Spleen (tissue), 11 donors: ENCODE measurements around the gene EPN2. TPM values are rescaled to one million over a fixed set of nuclear protein-coding genes. Genes with fewer than 3 reads are reported as not detected.

Source experiments
- DNase-seq: peaks from one replicate; pipeline ENCODE4 v3.0.0-alpha.2; 2020
- H3K27ac ChIP-seq, 8 donors: fragments of 200-600 bp; sonication (generic) in 7 of 8; 1 replicate in 4 of 8; 2 replicates in 4 of 8; pipeline versions ENCODE4 v1.5.0 to v1.8.0; 2016 to 2021; ENCODE audit warnings: inconsistent platforms in 4 of 8, mild to moderate bottlenecking in 4 of 8, moderate library complexity in 1 of 8
- H3K27me3 ChIP-seq, 7 donors: fragments of 200-600 bp; sonication (generic) in 6 of 7; replicated peaks in 1 of 7; 1 replicate in 4 of 7; 2 replicates in 3 of 7; pipeline versions ENCODE4 v1.5.0 to v1.8.0; 2016 to 2021; ENCODE audit warnings: inconsistent platforms in 3 of 7, mild to moderate bottlenecking in 1 of 7
- H3K36me3 ChIP-seq, 6 donors: fragments of 200-600 bp; sonication (generic) in 5 of 6; 1 replicate in 4 of 6; 2 replicates in 2 of 6; pipeline versions ENCODE4 v1.5.0 to v1.8.0; 2016 to 2021; ENCODE audit warnings: inconsistent platforms in 2 of 6
- H3K4me1 ChIP-seq, 6 donors: fragments of 200-600 bp; sonication (generic) in 5 of 6; 1 replicate in 3 of 6; 2 replicates in 3 of 6; pipeline versions ENCODE4 v1.5.0 to v1.8.0; 2016 to 2021; ENCODE audit warnings: inconsistent platforms in 3 of 6
- H3K4me3 ChIP-seq, 8 donors: fragments of 200-600 bp; sonication (generic) in 7 of 8; 1 replicate in 4 of 8; 2 replicates in 4 of 8; pipeline versions ENCODE4 v1.5.0 to v1.8.0; 2016 to 2021; ENCODE audit warnings: inconsistent platforms in 4 of 8, mild to moderate bottlenecking in 4 of 8, moderate library complexity in 2 of 8
- H3K9me3 ChIP-seq, 8 donors: fragments of 200-600 bp; sonication (generic) in 7 of 8; 1 replicate in 4 of 8; 2 replicates in 4 of 8; pipeline versions ENCODE4 v1.5.0 to v1.8.0; 2016 to 2021; ENCODE audit warnings: inconsistent platforms in 4 of 8
- CTCF ChIP-seq, 11 experiments: fragments of 200-600 bp in 7 of 11; fragments of 450-650 bp in 4 of 11; sonication (generic) in 4 of 11; IDR thresholded peaks in 8 of 11; conservative IDR thresholded peaks in 3 of 11; 1 replicate in 7 of 11; 2 replicates in 4 of 11; pipeline versions ENCODE4 v1.4.0 to v1.8.0; 2016 to 2021; ENCODE audit warnings: antibody characterized with exemption in 11 of 11, inconsistent platforms in 4 of 11, mild to moderate bottlenecking in 1 of 11
- POLR2A ChIP-seq, 3 donors: fragments of 450-650 bp; IDR thresholded peaks; one replicate each; pipeline ENCODE4 v1.5.1; 2017; ENCODE audit warnings: antibody characterized with exemption in 3 of 3, mild to moderate bottlenecking in 1 of 3
- POLR2AphosphoS5 ChIP-seq, 3 donors: sonication (generic); formaldehyde crosslinking; IDR thresholded peaks; one replicate each; pipeline ENCODE4 v1.5.1; 2017; ENCODE audit warnings: antibody characterized with exemption in 3 of 3
- WGBS, 5 donors: extraction: QIAGEN DNeasy Blood & Tissue Kit in 3 of 5; methylation state at CpG; one replicate each; pipeline versions ENCODE4 v1.1.5 to v1.1.7; 2013 to 2018; 5-methylcytosine and 5-hydroxymethylcytosine counted together
- intact Hi-C: fragments of 100-400 bp; cut with DNase I; formaldehyde crosslinking; loops from one replicate; pipeline ENCODE4 v1.15.0; 2023; ENCODE audit warnings: low total_unique reads
- polyA plus RNA-seq, 3 donors: library from polyadenylated mRNA; stranded (reverse); fragments of 200-250 nt; gene quantifications; one replicate each; pipeline ENCODE4 v1.2.1, GENCODE V29; 2013
- total RNA-seq, 7 donors: library from RNA; depleted of rRNA in 3 of 7; stranded (reverse); fragments of >200 nt in 3 of 7; fragmentation: NEBNext Ultra II Directional in 4 of 7; extraction: Animal tissue kit (Norgen Biotek cat#: 25700) in 4 of 7; gene quantifications; one replicate each; pipeline versions ENCODE4 v1.1.0 to v1.2.1, GENCODE V29; 2016 to 2021
- donor health status: healthy with polysubstance abuse.
- donor health status: DM: no; HTN: no; CAD: no; lungs with moderate emphysema.
- donor health status: DM: no; HTN: no; CAD: no.
- donor health status: Bipolar disorder and iron deficiency.
- donor health status: healthy.
- donor health status: DM: no; HTN: no; CAD: no.
- donor health status: DM: yes; HTN: yes; CAD: no.

EPN2 gene
- total and polyA plus RNA-seq, 10 donors, result 5.4 to 59.6 (median 31.5) TPM

- no peak for DNase-seq
- WGBS, 5 donors, result 62 to 75% (median 68%) methylated on average over 7 of the region's 7 CpGs
These were observed 12.5 kb downstream of the EPN2 start for GRCh38 chr17:19249681-19250080.

GRCh38 chr17:19250421-19251173 lies 13.4 kb downstream of the EPN2 start:
- Histone ChIP-seq H3K9me3 (no peaks in the 10 kb centered on the region), H3K4me1 (peaks cover 7 to 35% (median 24%) of the 10 kb centered on the region in 6 donors), H3K27me3 (no peaks in the 10 kb centered on the region), H3K36me3 (no peaks in the 10 kb centered on the region), H3K27ac (peak overlapping the region in 2 of 8 donors; percentile 38 to 64), H3K4me3 (no peak overlapping the region)
- intact Hi-C loops, result no loop called here
- DNase-seq, result peak; percentile 51
- WGBS, 5 donors, result 92 to 99% (median 94%) methylated on average over 4 of the region's 4 CpGs
- TF ChIP-seq CTCF (IDR thresholded peaks at IDR 0.05 in 8 of 11, conservative IDR thresholded peaks at IDR 0.05 in 3 of 11) (no peak), POLR2A (IDR thresholded peaks at IDR 0.05) (no peak), POLR2AphosphoS5 (IDR thresholded peaks at IDR 0.05) (no peak)

More at GRCh38 chr17:19249681-19250080, 12.5 kb downstream of the EPN2 start:
- peak overlapping the region in 5 of 8 donors; percentile 28 to 64 (median 44) for H3K27ac ChIP-seq
- TF ChIP-seq POLR2A (IDR thresholded peaks at IDR 0.05), result no peak
- no peak for TF ChIP-seq CTCF (IDR thresholded peaks at IDR 0.05 in 8 of 11, conservative IDR thresholded peaks at IDR 0.05 in 3 of 11)
- no peak for TF ChIP-seq POLR2AphosphoS5 (IDR thresholded peaks at IDR 0.05)
- intact Hi-C loops, result no loop called here
- H3K4me3 ChIP-seq, result no peak overlapping the region
- H3K9me3 ChIP-seq, result no peaks in the 10 kb centered on the region
- H3K4me1 ChIP-seq, result peaks cover 7 to 35% (median 24%) of the 10 kb centered on the region in 6 donors
- H3K36me3 ChIP-seq, result no peaks in the 10 kb centered on the region
- no peaks in the 10 kb centered on the region for H3K27me3 ChIP-seq

GRCh38 chr17:19253112-19253511 lies 15.9 kb downstream of the EPN2 start:
- H3K9me3 ChIP-seq, result no peaks in the 10 kb centered on the region
- no peaks in the 10 kb centered on the region for H3K27me3 ChIP-seq
- DNase-seq, result no peak
- intact Hi-C loops, result no loop called here
- H3K36me3 ChIP-seq, result no peaks in the 10 kb centered on the region
- WGBS, 5 donors, result 96 to 100% (median 100%) methylated on average over 1 of the region's 1 CpG
- H3K4me3 ChIP-seq, result no peak overlapping the region
- no peak overlapping the region for H3K27ac ChIP-seq
- TF ChIP-seq CTCF (IDR thresholded peaks at IDR 0.05 in 8 of 11, conservative IDR thresholded peaks at IDR 0.05 in 3 of 11) (no peak), POLR2A (IDR thresholded peaks at IDR 0.05) (no peak), POLR2AphosphoS5 (IDR thresholded peaks at IDR 0.05) (no peak)
- H3K4me1 ChIP-seq, result peaks cover 7 to 34% (median 21%) of the 10 kb centered on the region in 6 donors

- 78 to 100% (median 86%) methylated on average over 2 of the region's 2 CpGs for WGBS, 5 donors
- Histone ChIP-seq H3K27me3 (no peaks in the 10 kb centered on the region), H3K4me1 (peaks cover 0 to 30% (median 8%) of the 10 kb centered on the region in 6 donors), H3K9me3 (no peaks in the 10 kb centered on the region), H3K36me3 (no peaks in the 10 kb centered on the region), H3K4me3 (no peak overlapping the region), H3K27ac (no peak overlapping the region)
- intact Hi-C loops, result no loop called here
- no peak for TF ChIP-seq POLR2AphosphoS5 (IDR thresholded peaks at IDR 0.05)
- TF ChIP-seq CTCF (IDR thresholded peaks at IDR 0.05 in 8 of 11, conservative IDR thresholded peaks at IDR 0.05 in 3 of 11), result no peak
- no peak for TF ChIP-seq POLR2A (IDR thresholded peaks at IDR 0.05)
- no peak for DNase-seq
These were observed 17.5 kb downstream of the EPN2 start for GRCh38 chr17:19254651-19255050.
